Muscle of arm (tissue), 14 donors: ENCODE data around the gene C16orf54. TPM values are rescaled to one million over a fixed set of nuclear protein-coding genes. Genes with fewer than 3 reads are reported as not detected.
A peak's percentile ranks its signal among the peaks of the same experiment; 100 is the strongest.
"Not testable (repeated sequence)": the region's sequence is repeated elsewhere in the genome, so short reads cannot be mapped to it uniquely, and the experiment has no call there.

ENCODE experiments used
- DNase-seq: peaks from one replicate; pipeline ENCODE4 v3.0.0-alpha.2; 2013
- long read RNA-seq, 11 donors: transcript quantifications; one replicate each; lab custom pipeline, GENCODE V29; 2026
- polyA plus RNA-seq, 12 donors: library from polyadenylated mRNA; unstranded; fragments of 120-200 nt; gene quantifications; one replicate each; pipeline ENCODE4 v1.2.1, GENCODE V29; 2013; ENCODE audit not compliant: insufficient read length in 12 of 12

The C16orf54 gene
- 1 to 10 TPM in 1 of 12 donors, under 1 TPM in 9, not detected in 2; 0.10 to 1.4 (median 0.25) TPM for polyA plus RNA-seq
- long read RNA-seq, donor 1, partial matches to known transcripts: 468 of 943 reads
- long read RNA-seq, donor 1, other reads (novel, unspliced or antisense): 473 of 943 reads
- long read RNA-seq, donor 2: 0 reads
- long read RNA-seq, donor 3: 0 reads
- long read RNA-seq, donor 4: 0 reads
- long read RNA-seq, donor 5: 0 reads
- long read RNA-seq, donor 6: 0 reads
- long read RNA-seq, donor 7: 0 reads
- long read RNA-seq, donor 8: 0 reads
- long read RNA-seq, donor 9: 0 reads
- long read RNA-seq, donor 10: 0 reads
- long read RNA-seq, donor 11: 0 reads

DNA sequence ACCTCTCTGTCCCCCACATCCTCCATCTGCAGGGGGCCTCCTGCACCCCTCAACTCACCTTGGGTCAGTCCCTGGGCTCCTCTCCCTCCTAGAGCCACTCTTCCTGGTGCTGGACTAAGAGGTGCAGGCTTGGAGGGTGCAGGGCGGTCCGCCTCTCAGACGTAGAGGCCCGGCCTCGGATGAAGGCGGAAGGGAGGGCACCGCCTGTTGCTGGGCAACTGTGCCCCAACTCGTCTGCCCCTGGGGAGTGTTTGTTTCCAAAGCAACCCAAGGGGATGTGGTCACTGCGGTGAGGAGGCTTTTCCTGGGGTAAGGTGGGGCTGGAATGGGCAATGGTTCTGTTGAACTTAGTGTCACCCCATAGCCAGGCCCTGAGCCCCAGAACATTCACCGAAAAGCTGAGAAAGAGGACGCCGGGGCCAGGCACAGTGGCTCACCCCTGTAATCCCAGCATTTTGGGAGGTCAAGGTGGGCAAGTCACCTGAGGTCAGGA lies at the start of gene C16orf54:
Gene C16orf54 (minus strand): TSS at position 138 of the 493 bp plus-strand sequence. CDS start 1,039 bp downstream, outside the sequence.
- DNase-seq: peak; percentile 29

GRCh38 chr16:29794231-29794710 lies 48.5 kb upstream of the C16orf54 start:
- no peak for DNase-seq

GRCh38 chr16:29793153-29793552 lies 47.4 kb upstream of the C16orf54 start:
- DNase-seq: not testable (repeated sequence)

GRCh38 chr16:29791845-29792807 lies 46.3 kb upstream of the C16orf54 start:
- DNase-seq: no peak

GRCh38 chr16:29790949-29791844 lies 45.4 kb upstream of the C16orf54 start:
- DNase-seq: no peak

DNA sequence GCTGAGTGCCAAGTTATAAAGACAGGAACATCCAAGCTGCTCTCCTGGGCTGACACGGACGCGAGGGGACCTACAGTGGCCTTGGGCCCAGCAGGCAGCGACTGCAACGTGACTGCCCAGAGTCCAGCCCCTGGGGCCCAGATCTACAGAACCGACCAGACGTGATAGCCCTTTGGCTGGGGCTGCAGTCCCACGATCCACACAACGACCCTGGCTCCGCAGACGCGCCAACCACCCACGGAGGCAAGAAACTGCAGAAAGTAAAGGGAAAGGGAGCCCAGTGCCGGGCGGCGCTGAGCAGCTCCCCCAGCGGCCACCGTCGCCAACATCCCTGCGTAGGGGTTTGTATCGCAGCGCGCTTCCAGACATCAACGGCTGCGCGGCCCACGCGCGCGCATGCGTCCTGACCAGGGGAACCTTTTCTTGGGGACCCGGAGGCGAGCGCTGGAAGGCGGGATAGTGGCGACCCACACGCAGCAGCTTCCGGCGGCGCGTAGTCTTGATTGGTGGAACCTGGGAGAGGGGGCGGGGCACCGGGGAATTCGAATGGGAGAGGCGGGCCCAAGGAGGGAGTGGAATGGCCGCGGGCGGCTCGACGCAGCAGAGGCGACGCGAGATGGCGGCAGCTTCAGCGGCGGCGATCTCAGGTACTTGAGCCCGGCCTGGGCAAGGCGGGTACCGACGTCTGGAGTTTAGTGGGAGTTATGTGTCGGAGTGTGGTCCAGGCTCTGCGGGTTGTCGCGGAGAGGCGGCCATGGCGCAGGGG lies 44.6 kb upstream of the C16orf54 start, which contains the start of gene KIF22:
Gene KIF22 (plus strand): TSS at position 569 of the 766 bp plus-strand sequence. CDS start 9 bp downstream, at position 578.
- peak; percentile 100 for DNase-seq

- no peak for DNase-seq
Observed at GRCh38 chr16:29789775-29790182, 44.0 kb upstream of the C16orf54 start.

DNA sequence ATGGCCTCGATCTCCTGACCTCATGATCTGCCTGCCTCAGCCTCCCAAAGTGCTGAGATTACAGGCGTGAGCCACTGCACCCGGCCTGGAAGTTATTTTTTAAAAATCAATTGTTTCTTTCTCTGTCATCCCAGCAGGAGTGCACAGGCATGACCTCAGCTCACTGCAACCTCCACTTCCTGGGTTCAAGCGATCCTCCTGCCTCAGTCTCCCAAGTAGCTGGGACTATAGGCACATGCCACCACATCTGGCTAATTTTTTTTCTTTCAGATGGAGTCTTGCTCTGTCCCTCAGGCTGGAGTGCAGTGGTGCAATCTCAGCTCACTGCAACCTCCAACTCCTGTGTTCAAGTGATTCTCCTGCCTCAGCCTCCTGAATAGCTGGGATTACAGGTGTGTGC lies 41.4 kb upstream of the C16orf54 start:
- not testable (repeated sequence) for DNase-seq

- peak; percentile 42 for DNase-seq
Observed at GRCh38 chr16:29784901-29785500, 39.2 kb upstream of the C16orf54 start.

- no peak for DNase-seq
Observed at GRCh38 chr16:29784157-29784556, 38.4 kb upstream of the C16orf54 start.

DNA sequence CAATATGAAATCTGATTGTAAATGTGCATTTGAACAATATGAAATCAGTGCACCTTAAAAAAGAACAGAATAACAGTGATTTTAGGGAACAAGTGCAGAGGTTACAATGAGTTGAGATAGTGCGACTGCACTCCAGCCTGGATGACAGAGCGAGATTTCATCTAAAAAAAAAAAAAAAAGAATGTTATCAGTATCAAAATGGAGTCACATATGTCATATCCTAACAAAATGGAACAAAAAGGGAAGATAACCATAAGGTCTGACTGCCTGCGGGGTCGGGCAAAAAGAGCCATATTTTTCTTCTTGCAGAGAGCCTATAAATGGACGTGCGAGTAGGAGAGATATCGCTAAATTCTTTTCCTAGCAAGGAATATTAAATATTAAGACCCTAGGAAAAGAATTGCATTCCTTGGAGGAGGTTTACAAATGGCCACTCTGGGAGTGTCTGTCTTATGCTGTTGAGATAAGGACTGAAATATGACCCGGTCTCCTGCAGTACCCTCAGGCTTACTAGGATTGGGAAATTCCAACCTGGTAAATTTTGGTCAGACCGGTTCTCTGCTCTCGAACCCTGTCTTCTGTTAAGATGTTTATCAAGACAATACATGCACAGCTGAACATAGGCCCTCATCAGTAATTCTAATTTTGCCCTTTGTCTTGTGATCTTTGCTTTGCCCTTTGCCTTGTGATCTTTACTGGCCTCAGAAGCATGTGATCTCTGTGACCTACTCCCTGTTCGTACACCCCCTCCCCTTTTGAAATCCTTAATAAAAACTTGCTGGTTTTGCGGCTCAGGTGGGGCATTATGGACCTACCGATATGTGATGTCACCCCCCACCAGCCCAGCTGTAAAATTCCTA lies 37.5 kb upstream of the C16orf54 start:
- DNase-seq: not testable (repeated sequence)

- no peak for DNase-seq
Observed at GRCh38 chr16:29779474-29779873, 33.7 kb upstream of the C16orf54 start.

- no peak for DNase-seq
Observed at GRCh38 chr16:29777576-29778350, 32.0 kb upstream of the C16orf54 start, which contains the start of gene ZG16. ZG16 (plus strand) TSS chr16:29778256; CDS start chr16:29779267, 1,011 bp downstream.

DNA sequence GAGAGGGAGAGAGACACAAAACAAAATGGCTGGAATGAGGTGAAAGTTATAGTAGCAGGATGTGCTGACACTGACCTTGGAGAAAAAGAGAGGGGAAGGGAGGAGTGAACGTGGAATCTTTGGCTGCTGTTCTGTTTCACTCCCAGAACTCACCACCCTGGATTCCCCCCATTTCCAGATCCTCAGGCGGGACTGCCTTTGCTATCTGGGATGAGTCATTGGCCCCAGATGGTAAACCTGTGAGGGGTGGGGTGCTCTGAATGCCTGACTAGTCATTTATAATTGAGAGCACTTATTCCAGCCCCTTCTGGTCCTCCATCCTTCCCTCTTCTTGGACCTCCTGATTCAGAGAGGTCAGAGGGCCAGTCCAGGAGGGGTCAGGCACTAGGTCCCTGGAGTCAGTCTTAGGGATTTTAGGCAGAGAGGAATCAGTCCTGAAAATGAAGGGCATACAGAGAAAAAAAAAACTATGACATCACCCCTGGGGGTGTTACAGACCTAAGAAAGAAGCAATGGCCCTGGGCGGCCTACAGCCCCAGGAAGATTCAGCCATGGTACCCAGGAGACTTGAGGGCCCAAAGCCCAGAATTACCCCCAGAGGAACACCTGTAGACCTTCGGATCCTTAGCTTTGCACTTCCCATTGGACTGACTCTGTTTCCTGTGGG lies 30.1 kb upstream of the C16orf54 start:
- no peak for DNase-seq

GRCh38 chr16:29774730-29775129 lies 28.9 kb upstream of the C16orf54 start:
- no peak for DNase-seq

DNA sequence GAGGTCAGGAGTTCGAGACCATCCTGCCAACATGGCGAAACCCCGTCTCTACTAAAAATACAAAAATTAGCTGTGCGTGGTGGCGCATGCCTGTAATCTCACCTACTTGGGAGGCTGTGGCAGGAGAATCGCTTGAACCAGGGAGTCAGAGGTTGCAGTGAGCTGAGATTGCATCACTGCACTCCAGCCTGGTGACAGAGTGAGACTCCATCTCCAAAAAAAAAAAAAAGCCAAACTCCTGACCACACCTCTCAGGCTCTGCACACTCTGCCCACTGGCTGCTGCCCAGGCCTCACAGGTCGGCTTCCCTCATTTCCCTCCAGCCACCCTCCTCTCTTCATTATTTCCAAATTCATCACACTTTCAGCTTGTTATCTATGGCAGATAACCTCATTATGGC lies 26.5 kb upstream of the C16orf54 start:
- DNase-seq: not testable (repeated sequence)

DNA sequence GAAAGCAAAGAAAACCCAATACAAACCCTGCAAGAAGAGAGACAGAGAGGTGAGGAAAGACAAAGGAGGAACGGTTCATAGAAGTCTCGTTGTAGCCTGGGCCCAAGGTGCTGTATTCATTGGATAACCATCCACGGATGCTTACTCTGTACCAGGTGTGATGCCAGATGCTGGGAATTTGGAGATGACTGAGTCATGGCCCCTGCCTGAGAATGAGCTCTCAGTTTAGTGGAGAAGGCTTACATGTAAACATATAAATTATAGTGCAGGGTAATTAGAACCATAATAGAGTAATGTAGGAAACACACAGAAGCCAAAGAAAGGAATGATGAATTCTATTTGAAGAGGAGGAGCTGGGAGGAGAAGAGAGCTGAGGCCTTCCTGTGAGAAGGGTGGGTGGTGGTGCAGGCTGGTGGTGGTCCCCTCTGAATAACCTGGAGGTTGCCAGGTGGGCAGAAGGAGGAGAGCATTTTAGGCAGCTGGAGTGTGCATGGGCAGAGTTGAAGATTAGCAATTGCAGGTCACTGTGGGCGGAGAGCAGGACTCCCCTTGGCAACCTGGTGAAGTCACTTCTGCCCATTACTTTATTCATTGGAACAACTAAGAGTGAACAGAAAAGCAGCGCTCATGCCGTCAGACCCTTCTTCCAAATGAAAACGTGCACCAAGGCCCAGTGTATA lies 24.6 kb upstream of the C16orf54 start:
- DNase-seq: no peak
